Measurements from ENCODE around the gene PPP1R11.
"Not testable (repeated sequence)": the region's sequence is repeated elsewhere in the genome, so short reads cannot be mapped to it uniquely, and the experiment has no call there.

PPP1R11 gene

GRCh38 chr6:30066577-30067459 is at the start of gene PPP1R11:
Gene PPP1R11 (plus strand): TSS chr6:30067198. CDS start chr6:30067411, 213 bp downstream.
- DNase-seq = peak; percentile 96

- DNase-seq = no peak
Measured at GRCh38 chr6:30019819-30020218, 47.2 kb upstream of the PPP1R11 start.

GRCh38 chr6:30020626-30021025 is 46.4 kb upstream of the PPP1R11 start:
- no peak for DNase-seq

GRCh38 chr6:30022189-30022588 is 44.8 kb upstream of the PPP1R11 start:
- no peak for DNase-seq

GRCh38 chr6:30022712-30023111 is 44.3 kb upstream of the PPP1R11 start:
- DNase-seq = not testable (repeated sequence)

- DNase-seq = no peak
Measured at GRCh38 chr6:30025186-30025585, 41.8 kb upstream of the PPP1R11 start.

GRCh38 chr6:30029588-30029987 is 37.4 kb upstream of the PPP1R11 start:
- DNase-seq = no peak

- DNase-seq = no peak
Measured at GRCh38 chr6:30031381-30031780, 35.6 kb upstream of the PPP1R11 start.

- peak; percentile 14 for DNase-seq
Measured at GRCh38 chr6:30033440-30033839, 33.6 kb upstream of the PPP1R11 start.

- no peak for DNase-seq
Measured at GRCh38 chr6:30035784-30036183, 31.2 kb upstream of the PPP1R11 start.

GRCh38 chr6:30037182-30037788 is 29.7 kb upstream of the PPP1R11 start:
- DNase-seq = no peak

- DNase-seq = no peak
Measured at GRCh38 chr6:30041221-30041620, 25.8 kb upstream of the PPP1R11 start.

- no peak for DNase-seq
Measured at GRCh38 chr6:30041821-30042220, 25.2 kb upstream of the PPP1R11 start.

- no peak for DNase-seq
Measured at GRCh38 chr6:30042476-30042875, 24.5 kb upstream of the PPP1R11 start.

- no peak for DNase-seq
Measured at GRCh38 chr6:30042914-30043313, 24.1 kb upstream of the PPP1R11 start.

- no peak for DNase-seq
Measured at GRCh38 chr6:30043744-30044143, 23.3 kb upstream of the PPP1R11 start.

GRCh38 chr6:30044630-30045029 is 22.4 kb upstream of the PPP1R11 start:
- DNase-seq = peak; percentile 3

- DNase-seq = no peak
Measured at GRCh38 chr6:30047220-30047619, 19.8 kb upstream of the PPP1R11 start.

GRCh38 chr6:30053682-30054081 is 13.3 kb upstream of the PPP1R11 start:
- no peak for DNase-seq

- no peak for DNase-seq
Measured at GRCh38 chr6:30055513-30055912, 11.5 kb upstream of the PPP1R11 start.

GRCh38 chr6:30060606-30061091 is 6.3 kb upstream of the PPP1R11 start:
- no peak for DNase-seq

- peak; percentile 67 for DNase-seq
Measured at GRCh38 chr6:30061092-30061857, 5.7 kb upstream of the PPP1R11 start, which contains the start of gene POLR1H. Gene POLR1H (plus strand): TSS chr6:30061265. CDS start chr6:30061525, 260 bp downstream.

GRCh38 chr6:30061858-30062458 is 5.0 kb upstream of the PPP1R11 start:
- DNase-seq = no peak
